ENCODE data around the gene ZNF846. TPM values are rescaled to one million over a fixed set of nuclear protein-coding genes. Genes with fewer than 3 reads are reported as not detected.

Gene ZNF846
- polyA plus RNA-seq, 3 donors = 12.9 to 16.8 (median 15.8) TPM

Other genes with a start within 250 kb of the ZNF846 start
- 10 to 100 TPM; 23.1 to 24.7 (median 24.2) TPM for gene ZNF426, start 230.1 kb downstream of the ZNF846 start, polyA plus RNA-seq (ENCODE audit: insufficient read length in 3 of 3)
- gene ZNF121, start 184.2 kb downstream of the ZNF846 start, polyA plus RNA-seq (ENCODE audit: insufficient read length in 3 of 3) = 10 to 100 TPM; 15.3 to 18.3 (median 15.9) TPM
- 10 to 100 TPM; 64.5 to 68.7 (median 66.8) TPM for gene ZNF561, start 147.5 kb downstream of the ZNF846 start, polyA plus RNA-seq (ENCODE audit: insufficient read length in 3 of 3)
- 10 to 100 TPM; 23.3 to 26.2 (median 24.2) TPM for gene ZNF562, start 93.6 kb downstream of the ZNF846 start, polyA plus RNA-seq (ENCODE audit: insufficient read length in 3 of 3)
- 10 to 100 TPM; 24.3 to 25.0 (median 24.8) TPM for gene FBXL12, start 50.3 kb upstream of the ZNF846 start, polyA plus RNA-seq (ENCODE audit: insufficient read length in 3 of 3)
- gene UBL5, start 59.2 kb upstream of the ZNF846 start, polyA plus RNA-seq (ENCODE audit: insufficient read length in 3 of 3) = 100 to 1,000 TPM; 277 to 363 (median 338) TPM
- 10 to 100 TPM; 47.7 to 51.0 (median 50.5) TPM for gene PIN1, start 66.6 kb upstream of the ZNF846 start, polyA plus RNA-seq (ENCODE audit: insufficient read length in 3 of 3)
- 10 to 100 TPM; 17.0 to 21.3 (median 18.7) TPM for gene OLFM2, start 167.8 kb upstream of the ZNF846 start, polyA plus RNA-seq (ENCODE audit: insufficient read length in 3 of 3)
- under 1 TPM; 0.46 to 0.68 (median 0.60) TPM for gene COL5A3, start 241.8 kb upstream of the ZNF846 start, polyA plus RNA-seq (ENCODE audit: insufficient read length in 3 of 3)
- not detected for gene RDH8, start 244.7 kb upstream of the ZNF846 start, polyA plus RNA-seq (ENCODE audit: insufficient read length in 3 of 3)

Data from right renal cortex interstitium (tissue), 3 donors.